ENCODE results near the gene PJVK.

DNA sequence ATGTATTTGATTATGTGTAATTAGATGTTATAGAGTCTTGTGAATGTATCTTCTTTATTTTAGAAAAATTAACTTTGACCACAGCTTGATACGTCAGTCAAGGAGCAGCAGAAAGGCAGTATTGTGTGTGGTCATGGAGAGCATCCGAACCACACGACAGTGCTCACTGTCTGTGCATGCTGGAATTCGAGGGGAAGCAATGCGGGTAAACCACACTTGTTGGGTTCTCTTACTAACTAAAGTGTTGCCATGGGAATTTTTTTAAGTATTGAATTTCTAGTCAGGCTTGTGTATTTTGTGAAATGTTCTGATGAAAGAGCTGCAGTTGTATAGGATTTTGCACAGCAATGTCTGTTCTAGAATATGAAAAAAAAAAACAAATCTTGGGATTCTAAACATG lies 4.8 kb downstream of the PJVK start:
- TF ChIP-seq, protein P1, sequence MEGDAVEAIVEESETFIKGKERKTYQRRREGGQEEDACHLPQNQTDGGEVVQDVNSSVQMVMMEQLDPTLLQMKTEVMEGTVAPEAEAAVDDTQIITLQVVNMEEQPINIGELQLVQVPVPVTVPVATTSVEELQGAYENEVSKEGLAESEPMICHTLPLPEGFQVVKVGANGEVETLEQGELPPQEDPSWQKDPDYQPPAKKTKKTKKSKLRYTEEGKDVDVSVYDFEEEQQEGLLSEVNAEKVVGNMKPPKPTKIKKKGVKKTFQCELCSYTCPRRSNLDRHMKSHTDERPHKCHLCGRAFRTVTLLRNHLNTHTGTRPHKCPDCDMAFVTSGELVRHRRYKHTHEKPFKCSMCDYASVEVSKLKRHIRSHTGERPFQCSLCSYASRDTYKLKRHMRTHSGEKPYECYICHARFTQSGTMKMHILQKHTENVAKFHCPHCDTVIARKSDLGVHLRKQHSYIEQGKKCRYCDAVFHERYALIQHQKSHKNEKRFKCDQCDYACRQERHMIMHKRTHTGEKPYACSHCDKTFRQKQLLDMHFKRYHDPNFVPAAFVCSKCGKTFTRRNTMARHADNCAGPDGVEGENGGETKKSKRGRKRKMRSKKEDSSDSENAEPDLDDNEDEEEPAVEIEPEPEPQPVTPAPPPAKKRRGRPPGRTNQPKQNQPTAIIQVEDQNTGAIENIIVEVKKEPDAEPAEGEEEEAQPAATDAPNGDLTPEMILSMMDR (IDR thresholded peaks at IDR 0.05) = no peak
- no peak for TF ChIP-seq POLR2A (IDR thresholded peaks at IDR 0.05)

Measured in body of pancreas (tissue), 4 donors.